ENCODE data around the gene NTRK2.

The NTRK2 gene

GRCh38 chr9:84937180-84937579 lies 267.7 kb downstream of the NTRK2 start:
- H3K9me3 ChIP-seq (ENCODE audit: low read length), result no peaks in the 10 kb centered on the region
- no peak overlapping the region for H2AFZ ChIP-seq (ENCODE audit: low read length)
- no peak overlapping the region for H3K9ac ChIP-seq (ENCODE audit: low read length)
- H3K4me1 ChIP-seq (ENCODE audit: insufficient read depth, low read length, severe bottlenecking), result no peaks in the 10 kb centered on the region
- no peak for TF ChIP-seq CTCF (IDR thresholded peaks at IDR 0.05; ENCODE audit: low read length)
- no peak for TF ChIP-seq EZH2 (IDR thresholded peaks at IDR 0.05; ENCODE audit: borderline replicate concordance, low read length)
- H3K4me3 ChIP-seq (ENCODE audit: low read depth, low read length, poor library complexity, severe bottlenecking), result no peak overlapping the region
- H3F3A ChIP-seq (ENCODE audit: insufficient read depth, low read length), result no peaks in the 10 kb centered on the region
- no peaks in the 10 kb centered on the region for H4K20me1 ChIP-seq (ENCODE audit: insufficient read depth, low read length)
- no peaks in the 10 kb centered on the region for H3K79me2 ChIP-seq (ENCODE audit: insufficient read depth, low read length)
- H3K27me3 ChIP-seq (ENCODE audit: insufficient read depth, low read length), result no peaks in the 10 kb centered on the region
- H3K27ac ChIP-seq (ENCODE audit: low read depth, low read length, poor library complexity, severe bottlenecking), result no peak overlapping the region
- no peaks in the 10 kb centered on the region for H3K36me3 ChIP-seq (ENCODE audit: insufficient read depth, low read length)
- H3K9me2 ChIP-seq (ENCODE audit: low read depth, low read length), result no peaks in the 10 kb centered on the region
- H3K4me2 ChIP-seq (ENCODE audit: low read length), result no peak overlapping the region

GRCh38 chr9:84937581-84937980 lies 268.1 kb downstream of the NTRK2 start:
- Histone ChIP-seq H3K27me3 (ENCODE audit: insufficient read depth, low read length) (no peaks in the 10 kb centered on the region), H3K27ac (ENCODE audit: low read depth, low read length, poor library complexity, severe bottlenecking) (no peak overlapping the region), H3K36me3 (ENCODE audit: insufficient read depth, low read length) (no peaks in the 10 kb centered on the region), H3K4me1 (ENCODE audit: insufficient read depth, low read length, severe bottlenecking) (no peaks in the 10 kb centered on the region), H3F3A (ENCODE audit: insufficient read depth, low read length) (no peaks in the 10 kb centered on the region), H2AFZ (ENCODE audit: low read length) (no peak overlapping the region), H3K4me2 (ENCODE audit: low read length) (no peak overlapping the region), H3K9me3 (ENCODE audit: low read length) (no peaks in the 10 kb centered on the region), H3K9me2 (ENCODE audit: low read depth, low read length) (no peaks in the 10 kb centered on the region), H3K79me2 (ENCODE audit: insufficient read depth, low read length) (no peaks in the 10 kb centered on the region), H3K9ac (ENCODE audit: low read length) (no peak overlapping the region), H3K4me3 (ENCODE audit: low read depth, low read length, poor library complexity, severe bottlenecking) (no peak overlapping the region), H4K20me1 (ENCODE audit: insufficient read depth, low read length) (no peaks in the 10 kb centered on the region)
- TF ChIP-seq EZH2 (IDR thresholded peaks at IDR 0.05; ENCODE audit: borderline replicate concordance, low read length) (no peak), CTCF (IDR thresholded peaks at IDR 0.05; ENCODE audit: low read length) (no peak)

- H3K27ac ChIP-seq (ENCODE audit: low read depth, low read length, poor library complexity, severe bottlenecking), result no peak overlapping the region
- H3K9me2 ChIP-seq (ENCODE audit: low read depth, low read length), result no peaks in the 10 kb centered on the region
- no peak overlapping the region for H3K4me3 ChIP-seq (ENCODE audit: low read depth, low read length, poor library complexity, severe bottlenecking)
- H3K9me3 ChIP-seq (ENCODE audit: low read length), result no peaks in the 10 kb centered on the region
- H3K27me3 ChIP-seq (ENCODE audit: insufficient read depth, low read length), result no peaks in the 10 kb centered on the region
- no peaks in the 10 kb centered on the region for H3K4me1 ChIP-seq (ENCODE audit: insufficient read depth, low read length, severe bottlenecking)
- no peaks in the 10 kb centered on the region for H4K20me1 ChIP-seq (ENCODE audit: insufficient read depth, low read length)
- no peak overlapping the region for H3K4me2 ChIP-seq (ENCODE audit: low read length)
- H3K79me2 ChIP-seq (ENCODE audit: insufficient read depth, low read length), result no peaks in the 10 kb centered on the region
- no peaks in the 10 kb centered on the region for H3K36me3 ChIP-seq (ENCODE audit: insufficient read depth, low read length)
- H2AFZ ChIP-seq (ENCODE audit: low read length), result no peak overlapping the region
- no peak overlapping the region for H3K9ac ChIP-seq (ENCODE audit: low read length)
- TF ChIP-seq CTCF (IDR thresholded peaks at IDR 0.05; ENCODE audit: low read length), result no peak
- TF ChIP-seq EZH2 (IDR thresholded peaks at IDR 0.05; ENCODE audit: borderline replicate concordance, low read length), result no peak
- H3F3A ChIP-seq (ENCODE audit: insufficient read depth, low read length), result no peaks in the 10 kb centered on the region
Measured at GRCh38 chr9:84939774-84940173, 270.2 kb downstream of the NTRK2 start.
